Ovary (tissue), 9 donors: ENCODE data around the gene SORT1. TPM values are rescaled to one million over a fixed set of nuclear protein-coding genes. Genes with fewer than 3 reads are reported as not detected.

Experiments
- DNase-seq, 5 donors: peaks; one replicate each; pipeline ENCODE4 v3.0.0-alpha.2; 2019 to 2020
- H3K27ac ChIP-seq, 2 donors: fragments of 200-600 bp; one replicate each; pipeline versions ENCODE4 v1.5.1 to v1.8.0; 2019 to 2022
- H3K27me3 ChIP-seq: fragments of 200-600 bp; one replicate; pipeline ENCODE4 v1.8.0; 2022
- H3K36me3 ChIP-seq: fragments of 200-600 bp; sonication (generic); one replicate; pipeline ENCODE4 v1.5.1; 2019
- H3K4me1 ChIP-seq: one replicate; pipeline ENCODE4 v1.8.1; 2013; ENCODE audit warnings: mild to moderate bottlenecking, moderate library complexity; ENCODE audit not compliant: insufficient read depth
- H3K4me3 ChIP-seq: fragments of 200-600 bp; sonication (generic); one replicate; pipeline ENCODE4 v1.5.1; 2017
- H3K9me3 ChIP-seq, 2 donors: fragments of 200-600 bp in 1 of 2; sonication (generic) in 1 of 2; one replicate each; pipeline versions ENCODE4 v1.5.1 to v1.8.1; 2013 to 2019; ENCODE audit warnings: mild to moderate bottlenecking in 1 of 2, moderate library complexity in 1 of 2
- EP300 ChIP-seq: sonication (generic); formaldehyde crosslinking; IDR thresholded peaks from one replicate; pipeline ENCODE4 v1.6.1; 2017; ENCODE audit warnings: antibody characterized with exemption
- POLR2A ChIP-seq: fragments of 450-650 bp; IDR thresholded peaks from one replicate; pipeline ENCODE4 v1.6.1; 2017; ENCODE audit warnings: antibody characterized with exemption, mild to moderate bottlenecking, moderate library complexity
- WGBS, 3 donors: extraction: QIAGEN DNeasy Blood & Tissue Kit in 1 of 3; methylation state at CpG; one replicate each; pipeline versions ENCODE4 v1.1.5 to v1.1.7; 2013 to 2017; 5-methylcytosine and 5-hydroxymethylcytosine counted together
- intact Hi-C, 4 donors: fragments of 100-400 bp; cut with DNase I; formaldehyde crosslinking; loops; one replicate each; pipeline versions ENCODE4 v1.11.0 to v1.15.1; 2022 to 2023
- polyA plus RNA-seq, 2 donors: library from polyadenylated mRNA; stranded (reverse); fragments of 200-250 nt in 1 of 2; fragments of 350-450 nt in 1 of 2; fragmentation: Illumina TruSeq in 1 of 2; extraction: RNeasy Lipid Tissue Mini Kit (QIAGEN cat#74804) in 1 of 2; gene quantifications; one replicate each; pipeline ENCODE4 v1.2.3, GENCODE V29; 2013 to 2014
- total RNA-seq, 7 donors: library from RNA; depleted of rRNA in 2 of 7; stranded (reverse); fragments of >200 nt in 2 of 7; fragmentation: NEBNext Ultra II Directional in 3 of 7; extraction: Animal tissue kit (Norgen Biotek cat#: 25700) in 3 of 7; gene quantifications; one replicate each; pipeline versions ENCODE4 v1.1.0 to v1.2.4, GENCODE V29; 2016 to 2023
- TF ChIP-seq, protein P1 (sequence below), 3 donors: fragments of 450-650 bp in 2 of 3; fragments of 200-600 bp in 1 of 3; IDR thresholded peaks; one replicate each; pipeline versions ENCODE4 v1.5.1 to v1.8.0; 2016 to 2022; ENCODE audit warnings: antibody characterized with exemption in 3 of 3, mild to moderate bottlenecking in 1 of 3
- donor health status: DM: no; HTN: no; CAD: no; lungs with moderate emphysema.
- donor health status: DM: no; HTN: no; CAD: no.
- donor health status: Bipolar disorder and iron deficiency.
- donor health status: DM: yes; HTN: yes; CAD: no.
- donor health status: DM: no; HTN: no; CAD: no.
- donor health status: DM: yes; HTN: yes; CAD: no.

The SORT1 gene
- total and polyA plus RNA-seq, 9 donors: 4.3 to 37.0 (median 16.0) TPM

DNA sequence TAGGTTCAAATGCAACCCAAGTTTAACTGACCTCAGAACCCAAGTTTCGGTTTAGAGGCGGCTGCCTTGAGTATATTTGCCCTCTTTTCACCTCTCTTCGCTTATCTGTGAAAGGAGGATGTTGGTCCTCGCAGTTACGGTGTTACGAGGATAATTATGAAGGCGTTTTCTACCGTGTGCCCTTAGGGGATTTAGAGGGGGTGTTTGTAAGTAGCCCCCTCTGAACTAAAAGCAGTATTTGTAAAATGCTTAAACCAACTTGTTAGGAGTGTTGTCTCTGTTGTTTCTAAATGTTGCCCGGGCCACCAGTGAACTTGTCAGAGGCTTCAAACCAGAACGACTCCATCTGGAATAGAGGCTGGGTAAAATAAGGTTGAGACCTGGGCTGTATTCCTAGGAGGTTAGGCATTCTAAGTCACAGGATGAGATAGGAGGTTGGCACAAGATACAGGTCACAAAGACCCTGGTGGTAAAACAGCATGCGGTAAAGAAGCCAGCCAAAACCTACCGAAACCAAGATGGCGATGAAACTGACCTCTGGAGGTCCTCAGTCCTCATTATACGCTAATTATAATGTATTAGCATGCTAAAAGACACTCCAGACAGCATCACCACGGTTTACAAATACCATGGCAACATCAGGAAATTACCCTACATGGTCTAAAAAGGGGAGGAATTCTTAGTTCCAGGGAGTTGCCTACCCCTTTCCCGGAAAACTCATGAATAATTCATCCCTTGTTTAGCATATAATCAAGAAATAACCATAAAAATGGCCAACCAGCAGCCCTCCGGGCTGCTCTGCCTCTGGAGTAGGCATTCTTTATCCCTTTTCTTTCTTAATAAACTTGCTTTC is 113.7 kb downstream of the SORT1 start:
- intact Hi-C loops: loop anchor here in 2 of 4 donors (5.0 to 10.0 kb wide), 3 partner anchors 69 to 409 kb away; partner anchors contain the start of genes GPSM2 (in 1 of the 2), SARS1 (in 1 of the 2) and SORT1 (in 1 of the 2)
- peak overlapping the region; percentile 52 for H3K4me3 ChIP-seq
- H3K27me3 ChIP-seq: no peaks in the 10 kb centered on the region

DNA sequence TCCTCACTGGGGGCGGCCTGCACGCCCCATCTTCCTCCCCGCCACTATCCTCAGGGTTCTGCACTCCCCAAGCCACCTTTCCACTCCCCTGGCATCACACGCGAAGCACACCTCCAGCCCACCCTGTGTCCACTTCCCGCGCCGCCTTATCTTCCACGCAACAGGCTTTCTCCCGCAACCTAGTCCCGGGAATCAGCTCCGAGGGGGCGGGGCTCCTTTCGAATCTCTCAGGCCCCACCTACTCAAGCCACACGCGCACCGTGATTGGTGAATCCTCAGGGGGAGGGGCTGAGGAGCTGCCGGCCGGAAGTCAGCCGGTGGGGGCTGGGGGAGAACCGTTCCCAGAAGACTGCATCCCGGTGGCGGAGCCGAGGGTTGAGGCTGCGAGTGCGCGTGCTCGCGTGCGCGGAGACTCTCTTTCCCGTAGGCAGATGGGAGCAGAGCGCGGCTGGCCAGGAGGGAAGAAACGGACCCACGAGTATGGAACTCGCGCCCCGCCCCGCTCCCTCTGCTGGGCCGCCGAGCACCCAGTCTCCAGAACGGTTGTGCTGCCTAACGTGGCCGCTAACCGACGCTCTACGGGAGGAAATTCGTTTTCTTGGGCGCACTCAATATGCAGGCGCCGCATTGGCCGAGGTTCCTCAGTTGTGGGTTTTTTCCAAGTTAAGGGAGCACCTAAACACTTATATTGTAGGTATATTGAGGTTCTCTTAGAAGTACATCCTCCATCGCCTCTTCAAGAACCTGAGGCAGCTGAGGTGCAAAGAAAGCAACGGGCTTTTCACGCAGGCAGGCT is 114.6 kb downstream of the SORT1 start, which contains the start of gene PSRC1:
Gene PSRC1, minus strand, starts transcription at position 194 of the 796 bp plus-strand sequence.
- intact Hi-C loops: loop anchor here in 2 of 4 donors (5.0 to 10.0 kb wide), 3 partner anchors 68 to 408 kb away; partner anchors contain the start of genes GPSM2 (in 1 of the 2), SARS1 (in 1 of the 2) and SORT1 (in 1 of the 2)
- Histone ChIP-seq H3K4me3 (peak within 1 kb of the TSS; percentile 52), H3K4me1 (peaks cover 2% of the 10 kb centered on the region), H3K36me3 (no peaks in the 10 kb centered on the region), H3K27ac (peak within 1 kb of the TSS in 1 of 2 donors; percentile 68), H3K27me3 (no peaks in the 10 kb centered on the region), H3K9me3 (no peaks in the 10 kb centered on the region)
- 0 to 1% (median 1%) methylated on average over 39 to 56 of the region's 56 CpGs for WGBS, 3 donors
- peak; percentile 95 to 97 (median 96) for DNase-seq
- TF ChIP-seq, protein P1, sequence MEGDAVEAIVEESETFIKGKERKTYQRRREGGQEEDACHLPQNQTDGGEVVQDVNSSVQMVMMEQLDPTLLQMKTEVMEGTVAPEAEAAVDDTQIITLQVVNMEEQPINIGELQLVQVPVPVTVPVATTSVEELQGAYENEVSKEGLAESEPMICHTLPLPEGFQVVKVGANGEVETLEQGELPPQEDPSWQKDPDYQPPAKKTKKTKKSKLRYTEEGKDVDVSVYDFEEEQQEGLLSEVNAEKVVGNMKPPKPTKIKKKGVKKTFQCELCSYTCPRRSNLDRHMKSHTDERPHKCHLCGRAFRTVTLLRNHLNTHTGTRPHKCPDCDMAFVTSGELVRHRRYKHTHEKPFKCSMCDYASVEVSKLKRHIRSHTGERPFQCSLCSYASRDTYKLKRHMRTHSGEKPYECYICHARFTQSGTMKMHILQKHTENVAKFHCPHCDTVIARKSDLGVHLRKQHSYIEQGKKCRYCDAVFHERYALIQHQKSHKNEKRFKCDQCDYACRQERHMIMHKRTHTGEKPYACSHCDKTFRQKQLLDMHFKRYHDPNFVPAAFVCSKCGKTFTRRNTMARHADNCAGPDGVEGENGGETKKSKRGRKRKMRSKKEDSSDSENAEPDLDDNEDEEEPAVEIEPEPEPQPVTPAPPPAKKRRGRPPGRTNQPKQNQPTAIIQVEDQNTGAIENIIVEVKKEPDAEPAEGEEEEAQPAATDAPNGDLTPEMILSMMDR (IDR thresholded peaks at IDR 0.05): peak in 2 of 3 donors; percentile 48 to 62
- TF ChIP-seq POLR2A: peak; percentile 65
- TF ChIP-seq EP300: peak; percentile 20

More for the DNA sequence above, 113.7 kb downstream of the SORT1 start:
- Histone ChIP-seq H3K4me1 (peaks cover 2% of the 10 kb centered on the region), H3K27ac (peak overlapping the region in 1 of 2 donors; percentile 68), H3K36me3 (no peaks in the 10 kb centered on the region), H3K9me3 (no peaks in the 10 kb centered on the region)
- DNase-seq: no peak
- WGBS, 3 donors: 35 to 41% (median 40%) methylated on average over 17 of the region's 17 CpGs
- no peak for TF ChIP-seq POLR2A

DNA sequence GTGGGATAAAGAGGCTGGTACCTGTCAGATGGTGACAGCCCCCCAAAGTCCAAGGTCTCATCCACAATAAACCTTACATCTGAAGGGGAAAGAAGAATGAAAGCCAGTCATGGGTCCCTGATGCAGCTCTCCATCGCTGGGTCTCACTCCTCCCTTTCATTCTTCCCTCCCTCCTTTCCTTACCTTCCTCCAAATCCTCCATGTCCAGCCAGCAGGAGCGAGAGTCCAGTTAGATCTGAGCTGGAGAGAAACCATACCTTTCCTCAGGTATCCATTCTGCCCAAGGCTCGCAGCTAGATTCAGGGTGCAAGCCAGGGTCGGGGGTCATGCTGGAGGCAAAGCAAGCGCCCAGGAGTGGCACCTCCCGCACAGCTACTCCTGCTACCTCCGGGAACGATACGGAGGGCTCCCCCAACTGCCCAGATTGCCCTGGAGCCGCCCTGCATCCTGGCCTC is 115.2 kb downstream of the SORT1 start:
- Histone ChIP-seq H3K36me3 (no peaks in the 10 kb centered on the region), H3K27me3 (no peaks in the 10 kb centered on the region), H3K4me3 (peak overlapping the region; percentile 52), H3K27ac (no peak overlapping the region), H3K9me3 (no peaks in the 10 kb centered on the region), H3K4me1 (peaks cover 2% of the 10 kb centered on the region)
- intact Hi-C loops: loop anchor here in 2 of 4 donors (5.0 to 10.0 kb wide), 3 partner anchors 68 to 408 kb away; partner anchors contain the start of genes GPSM2 (in 1 of the 2), SARS1 (in 1 of the 2) and SORT1 (in 1 of the 2)
- 6 to 9% (median 6%) methylated on average over 10 of the region's 10 CpGs for WGBS, 3 donors
- no peak for DNase-seq
- TF ChIP-seq, protein P1 (IDR thresholded peaks at IDR 0.05): no peak
- TF ChIP-seq EP300 (no peak), POLR2A (no peak)

DNA sequence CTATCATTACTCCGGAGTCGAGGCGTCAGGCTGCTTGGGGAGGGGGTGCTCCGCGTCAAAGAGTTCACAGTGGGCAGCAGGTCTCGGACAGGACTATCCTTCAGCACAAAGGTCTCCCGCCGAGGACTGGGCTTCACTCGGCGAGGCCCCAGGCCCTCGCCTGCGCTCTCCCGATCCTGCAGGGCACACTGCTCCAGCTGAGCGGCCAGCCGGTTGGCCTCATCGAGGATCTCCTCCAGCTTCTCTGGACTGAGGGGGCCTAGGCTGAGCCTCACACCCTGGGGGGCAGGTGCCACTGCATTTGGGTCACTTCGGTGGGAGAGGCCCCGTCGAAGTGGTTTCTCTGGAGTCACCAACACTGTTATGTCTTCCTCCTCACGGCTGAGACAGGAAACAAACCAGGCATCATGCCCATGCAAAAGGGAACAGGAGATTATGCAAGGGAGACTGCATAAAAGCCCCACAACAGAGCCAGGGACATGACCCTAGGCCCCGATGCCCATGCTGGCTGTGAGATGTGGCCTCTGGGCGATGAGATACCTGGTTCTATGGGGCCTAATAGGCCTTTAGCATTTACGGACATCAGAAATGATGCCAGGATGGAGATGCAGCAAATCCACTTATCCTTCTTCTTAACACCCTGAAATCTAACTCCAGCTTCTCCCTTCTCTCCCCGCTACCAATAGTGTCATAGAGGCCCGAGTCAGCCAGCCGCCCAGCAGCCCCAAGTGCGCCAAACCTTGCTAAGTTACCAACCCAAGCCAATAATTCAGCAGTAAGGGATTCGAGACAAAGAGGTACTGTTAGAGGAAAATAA is 115.8 kb downstream of the SORT1 start:
- no peak overlapping the region for H3K27ac ChIP-seq
- H3K9me3 ChIP-seq: no peaks in the 10 kb centered on the region
- DNase-seq: peak in 1 of 5 donors; percentile 20
- TF ChIP-seq, protein P1 (IDR thresholded peaks at IDR 0.05): no peak
- TF ChIP-seq POLR2A: no peak
- no peak for TF ChIP-seq EP300
- H3K27me3 ChIP-seq: no peaks in the 10 kb centered on the region
- no peak overlapping the region for H3K4me3 ChIP-seq
- peaks cover 2% of the 10 kb centered on the region for H3K4me1 ChIP-seq
- H3K36me3 ChIP-seq: no peaks in the 10 kb centered on the region
- intact Hi-C loops: loop anchor here in 2 of 4 donors (5.0 to 10.0 kb wide), 3 partner anchors 67 to 407 kb away; partner anchors contain the start of genes GPSM2 (in 1 of the 2), SARS1 (in 1 of the 2) and SORT1 (in 1 of the 2)
- WGBS, 3 donors: 66 to 71% (median 68%) methylated on average over 28 of the region's 28 CpGs
